ENCODE measurements around the gene TINAG.

TINAG gene

DNA sequence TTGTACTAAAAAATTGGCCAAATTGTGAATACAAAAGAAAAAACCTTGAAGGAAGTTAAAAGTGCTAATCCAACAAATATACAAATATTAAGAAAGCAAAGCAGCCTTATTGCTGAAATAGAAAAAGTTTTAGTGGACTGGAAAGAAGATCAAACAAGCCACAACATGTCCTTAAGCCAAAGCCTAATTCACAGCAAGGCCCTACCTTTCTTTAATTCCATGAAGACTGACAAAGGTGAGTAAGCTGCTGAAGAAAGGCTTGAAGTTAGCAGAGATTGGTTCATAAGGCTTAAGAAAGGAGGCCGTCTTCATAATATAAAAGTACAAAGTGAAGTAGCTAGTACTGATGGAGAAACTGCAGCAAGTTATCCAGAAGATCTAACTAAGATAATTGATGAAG lies 53.5 kb downstream of the TINAG start:
- Histone ChIP-seq H3K4me1 (ENCODE audit: control insufficient read depth, insufficient read depth, low read length) (no peaks in the 10 kb centered on the region), H3K27ac (ENCODE audit: extremely low read depth, low read depth, low read length) (no peak overlapping the region), H3K4me3 (ENCODE audit: low read depth, low read length) (no peak overlapping the region), H3K36me3 (ENCODE audit: control insufficient read depth in 2 of 2, insufficient read depth in 1 of 2, low read length in 2 of 2) (no peaks in the 10 kb centered on the region), H3K9me3 (ENCODE audit: control insufficient read depth, insufficient read depth, low read depth, low read length) (no peaks in the 10 kb centered on the region)
- ChIA-PET POLR2A (no interaction called here), CTCF (no interaction called here)
- no peak for TF ChIP-seq HOXD13 (CRISPR knock-in tag; IDR thresholded peaks at IDR 0.05; ENCODE audit: borderline replicate concordance)
- TF ChIP-seq, protein P1, sequence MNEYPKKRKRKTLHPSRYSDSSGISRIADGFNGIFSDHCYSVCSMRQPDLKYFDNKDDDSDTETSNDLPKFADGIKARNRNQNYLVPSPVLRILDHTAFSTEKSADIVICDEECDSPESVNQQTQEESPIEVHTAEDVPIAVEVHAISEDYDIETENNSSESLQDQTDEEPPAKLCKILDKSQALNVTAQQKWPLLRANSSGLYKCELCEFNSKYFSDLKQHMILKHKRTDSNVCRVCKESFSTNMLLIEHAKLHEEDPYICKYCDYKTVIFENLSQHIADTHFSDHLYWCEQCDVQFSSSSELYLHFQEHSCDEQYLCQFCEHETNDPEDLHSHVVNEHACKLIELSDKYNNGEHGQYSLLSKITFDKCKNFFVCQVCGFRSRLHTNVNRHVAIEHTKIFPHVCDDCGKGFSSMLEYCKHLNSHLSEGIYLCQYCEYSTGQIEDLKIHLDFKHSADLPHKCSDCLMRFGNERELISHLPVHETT (tag by site-specific recombination; IDR thresholded peaks at IDR 0.05) = no peak
- no peak for TF ChIP-seq ZFP41 (tag by site-specific recombination; IDR thresholded peaks at IDR 0.05; ENCODE audit: borderline replicate concordance)
- no peak for TF ChIP-seq ZNF433 (tag by site-specific recombination; IDR thresholded peaks at IDR 0.05; ENCODE audit: low read depth)
- no peak for TF ChIP-seq ZNF580 (tag by site-specific recombination; IDR thresholded peaks at IDR 0.05)
- no peak for TF ChIP-seq ZNF292 (tag by site-specific recombination; IDR thresholded peaks at IDR 0.05; ENCODE audit: borderline replicate concordance, low read depth)
- TF ChIP-seq SP3 (tag by site-specific recombination; IDR thresholded peaks at IDR 0.05) = no peak
- TF ChIP-seq ZNF19 (tag by site-specific recombination; IDR thresholded peaks at IDR 0.05; ENCODE audit: low read depth) = no peak
- no peak for TF ChIP-seq ZEB2 (tag by site-specific recombination; IDR thresholded peaks at IDR 0.05)
- TF ChIP-seq, protein P2, sequence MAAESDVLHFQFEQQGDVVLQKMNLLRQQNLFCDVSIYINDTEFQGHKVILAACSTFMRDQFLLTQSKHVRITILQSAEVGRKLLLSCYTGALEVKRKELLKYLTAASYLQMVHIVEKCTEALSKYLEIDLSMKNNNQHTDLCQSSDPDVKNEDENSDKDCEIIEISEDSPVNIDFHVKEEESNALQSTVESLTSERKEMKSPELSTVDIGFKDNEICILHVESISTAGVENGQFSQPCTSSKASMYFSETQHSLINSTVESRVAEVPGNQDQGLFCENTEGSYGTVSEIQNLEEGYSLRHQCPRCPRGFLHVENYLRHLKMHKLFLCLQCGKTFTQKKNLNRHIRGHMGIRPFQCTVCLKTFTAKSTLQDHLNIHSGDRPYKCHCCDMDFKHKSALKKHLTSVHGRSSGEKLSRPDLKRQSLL (tag by site-specific recombination; IDR thresholded peaks at IDR 0.05) = no peak
- TF ChIP-seq ZNF843 (tag by site-specific recombination; IDR thresholded peaks at IDR 0.05) = no peak
- no peak for TF ChIP-seq ZNF280D (tag by site-specific recombination; IDR thresholded peaks at IDR 0.05)
- TF ChIP-seq ZNF426 (tag by site-specific recombination; IDR thresholded peaks at IDR 0.05) = no peak
- TF ChIP-seq ZNF175 (tag by site-specific recombination; IDR thresholded peaks at IDR 0.05) = no peak
- TF ChIP-seq BCL11A (tag by site-specific recombination; IDR thresholded peaks at IDR 0.05; ENCODE audit: low read depth) = no peak

DNA sequence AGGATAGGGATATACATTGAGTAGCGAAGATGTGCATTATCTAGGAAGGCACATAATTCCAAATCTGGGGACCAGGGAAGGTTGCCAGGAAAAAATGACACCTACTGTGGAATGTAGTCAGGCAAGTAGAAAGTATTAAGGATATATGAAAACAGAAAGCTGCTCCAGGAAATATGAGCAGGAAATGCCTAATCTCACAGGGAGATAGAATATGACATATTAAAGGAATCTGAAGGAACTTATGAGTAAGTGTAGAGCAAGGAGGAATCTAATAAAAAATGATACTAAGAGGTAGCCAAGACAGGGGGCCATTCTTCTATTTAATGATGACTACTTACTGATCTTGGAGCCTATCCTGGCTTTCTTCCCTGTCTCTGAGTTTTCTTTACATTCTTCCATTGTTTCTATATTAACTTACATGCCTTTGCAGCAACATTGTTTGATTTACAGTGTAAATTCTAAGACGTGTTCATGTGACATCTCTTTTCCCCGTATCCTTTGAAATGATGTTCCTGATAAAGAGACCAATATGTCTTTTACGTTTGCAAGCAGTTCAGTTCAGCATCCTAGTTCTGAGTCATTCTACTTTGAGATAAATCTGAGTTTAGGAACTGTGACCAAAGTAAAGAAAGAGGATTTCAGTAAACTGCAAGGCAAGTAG lies 58.6 kb downstream of the TINAG start:
- H3K4me1 ChIP-seq (ENCODE audit: control insufficient read depth, insufficient read depth, low read length) = no peaks in the 10 kb centered on the region
- POLR2A ChIA-PET = no interaction called here
- no peaks in the 10 kb centered on the region for H3K9me3 ChIP-seq (ENCODE audit: control insufficient read depth, insufficient read depth, low read depth, low read length)
- H3K4me3 ChIP-seq (ENCODE audit: low read depth, low read length) = no peak overlapping the region
- H3K36me3 ChIP-seq (ENCODE audit: control insufficient read depth in 2 of 2, insufficient read depth in 1 of 2, low read length in 2 of 2) = no peaks in the 10 kb centered on the region
- TF ChIP-seq SALL2 (tag by site-specific recombination; IDR thresholded peaks at IDR 0.05; ENCODE audit: borderline replicate concordance) = no peak
- TF ChIP-seq ZBTB26 (tag by site-specific recombination; optimal IDR thresholded peaks at IDR 0.05) = no peak
- no peak for TF ChIP-seq ZNF645 (tag by site-specific recombination; IDR thresholded peaks at IDR 0.05)
- no peak for TF ChIP-seq ZBTB7A (tag by site-specific recombination; IDR thresholded peaks at IDR 0.05; ENCODE audit: low read depth)
- no peak for TF ChIP-seq ZNF621 (tag by site-specific recombination; IDR thresholded peaks at IDR 0.05)
- TF ChIP-seq REPIN1 (tag by site-specific recombination; IDR thresholded peaks at IDR 0.05; ENCODE audit: low read depth) = no peak
- TF ChIP-seq ZNF335 (tag by site-specific recombination; conservative IDR thresholded peaks at IDR 0.05) = no peak
- TF ChIP-seq SP2 (tag by site-specific recombination; IDR thresholded peaks at IDR 0.05) = no peak
- TF ChIP-seq RBAK (tag by site-specific recombination; IDR thresholded peaks at IDR 0.05) = no peak
- no peak for TF ChIP-seq ZNF433 (tag by site-specific recombination; IDR thresholded peaks at IDR 0.05; ENCODE audit: low read depth)
- no peak for TF ChIP-seq BCL6B (tag by site-specific recombination; IDR thresholded peaks at IDR 0.05)
- H3K27ac ChIP-seq (ENCODE audit: extremely low read depth, low read depth, low read length) = no peak overlapping the region
- CTCF ChIA-PET = no interaction called here

Measured in HEK293 (cell line).